ENCODE results near the gene FAF2. TPM values are rescaled to one million over a fixed set of nuclear protein-coding genes. Genes with fewer than 3 reads are reported as not detected.
"Not testable (repeated sequence)": the region's sequence is repeated elsewhere in the genome, so short reads cannot be mapped to it uniquely, and the experiment has no call there.

Gene FAF2
- total RNA-seq, 2 experiments from 2014 or later = 32.4 TPM

- Mint-ChIP-seq H3K27ac (no peak overlapping the region), H3K27me3 (no peaks in the 10 kb centered on the region), H3K4me1 (peaks cover 12% of the 10 kb centered on the region), H3K9me3 (no peaks in the 10 kb centered on the region), H3K36me3 (peaks cover 23% of the 10 kb centered on the region), H3K4me3 (no peak overlapping the region)
- DNase-seq (no peak), ATAC-seq (ENCODE audit: low read depth) (no peak)
- POLR2A ChIA-PET = interaction anchor here (1.1 kb wide), 1 partner anchor 55 kb away, joined by 3 read pairs; the partner anchor contains the start of gene RNF44
Observed at GRCh38 chr5:176481711-176482110, 33.5 kb downstream of the FAF2 start.

- no peak for DNase-seq
- H3K4me1 Mint-ChIP-seq = peaks cover 26% of the 10 kb centered on the region
- H3K27ac Mint-ChIP-seq = no peak overlapping the region
- H3K4me3 Mint-ChIP-seq = no peak overlapping the region
- ATAC-seq (ENCODE audit: low read depth) = no peak
- H3K27me3 Mint-ChIP-seq = no peaks in the 10 kb centered on the region
- peaks cover 29% of the 10 kb centered on the region for H3K36me3 Mint-ChIP-seq
- POLR2A ChIA-PET = interaction anchor here (0.6 kb wide), 1 partner anchor 34 kb away, joined by 3 read pairs; no protein-coding TSS in a partner anchor
- no peaks in the 10 kb centered on the region for H3K9me3 Mint-ChIP-seq
Observed at GRCh38 chr5:176485176-176485575, 37.0 kb downstream of the FAF2 start.

GRCh38 chr5:176486189-176486757 is 38.1 kb downstream of the FAF2 start:
- Mint-ChIP-seq H3K9me3 (no peaks in the 10 kb centered on the region), H3K27me3 (no peaks in the 10 kb centered on the region), H3K4me3 (no peak overlapping the region), H3K36me3 (peaks cover 34% of the 10 kb centered on the region), H3K27ac (no peak overlapping the region), H3K4me1 (peaks cover 26% of the 10 kb centered on the region)
- DNase-seq (no peak), ATAC-seq (ENCODE audit: low read depth) (no peak)
- POLR2A ChIA-PET = no interaction called here

- POLR2A ChIA-PET; H3K27me3 Mint-ChIP-seq; H3K27ac Mint-ChIP-seq; H3K4me3 Mint-ChIP-seq; ATAC-seq (ENCODE audit: low read depth); H3K9me3 Mint-ChIP-seq; DNase-seq: not testable (repeated sequence)
- H3K4me1 Mint-ChIP-seq = peaks cover 23% of the 10 kb centered on the region
- peaks cover 36% of the 10 kb centered on the region for H3K36me3 Mint-ChIP-seq
Observed at GRCh38 chr5:176487160-176487559, 39.0 kb downstream of the FAF2 start.

GRCh38 chr5:176489077-176489476 is 40.9 kb downstream of the FAF2 start:
- no peaks in the 10 kb centered on the region for H3K9me3 Mint-ChIP-seq
- POLR2A ChIA-PET = interaction anchor here (0.6 kb wide), 1 partner anchor 14 kb away, joined by 4 read pairs; no protein-coding TSS in a partner anchor
- no peaks in the 10 kb centered on the region for H3K27me3 Mint-ChIP-seq
- DNase-seq (no peak), ATAC-seq (ENCODE audit: low read depth) (no peak)
- peak overlapping the region; percentile 43 for H3K4me3 Mint-ChIP-seq
- H3K4me1 Mint-ChIP-seq = peaks cover 20% of the 10 kb centered on the region
- peak overlapping the region; percentile 65 for H3K27ac Mint-ChIP-seq
- peaks cover 41% of the 10 kb centered on the region for H3K36me3 Mint-ChIP-seq

DNA sequence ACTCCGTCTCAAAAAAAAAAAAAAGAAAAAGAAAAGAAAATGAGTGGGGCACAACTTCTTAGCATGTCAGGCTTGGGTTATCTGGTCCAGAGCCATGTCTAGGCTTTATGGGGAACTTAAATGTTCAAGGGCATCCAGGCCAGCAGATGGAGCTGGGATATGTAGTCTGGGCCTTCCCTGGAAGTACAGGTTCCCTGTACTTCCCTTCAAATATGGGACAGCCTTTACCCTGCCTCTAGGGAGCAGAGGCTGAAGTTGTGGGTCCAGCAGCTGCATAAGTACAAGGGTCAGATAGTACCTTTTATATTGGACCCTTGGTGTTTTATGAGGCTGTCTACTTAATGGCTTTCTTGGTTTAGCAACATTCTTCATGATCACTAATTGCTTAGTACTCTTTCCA is 42.1 kb downstream of the FAF2 start:
- no peak overlapping the region for H3K27ac Mint-ChIP-seq
- ATAC-seq (ENCODE audit: low read depth) (no peak), DNase-seq (no peak)
- peaks cover 46% of the 10 kb centered on the region for H3K36me3 Mint-ChIP-seq
- H3K4me1 Mint-ChIP-seq = peaks cover 18% of the 10 kb centered on the region
- POLR2A ChIA-PET = interaction anchor here (0.6 kb wide), 1 partner anchor 46 kb away, joined by 3 read pairs; no protein-coding TSS in a partner anchor
- no peaks in the 10 kb centered on the region for H3K27me3 Mint-ChIP-seq
- H3K9me3 Mint-ChIP-seq = no peaks in the 10 kb centered on the region
- H3K4me3 Mint-ChIP-seq = no peak overlapping the region

GRCh38 chr5:176491101-176491502 is 42.9 kb downstream of the FAF2 start:
- H3K27me3 Mint-ChIP-seq = no peaks in the 10 kb centered on the region
- H3K4me3 Mint-ChIP-seq = no peak overlapping the region
- DNase-seq = no peak
- no peak overlapping the region for H3K27ac Mint-ChIP-seq
- peaks cover 18% of the 10 kb centered on the region for H3K4me1 Mint-ChIP-seq
- POLR2A ChIA-PET = no interaction called here
- H3K36me3 Mint-ChIP-seq = peaks cover 46% of the 10 kb centered on the region
- ATAC-seq (ENCODE audit: low read depth) = no peak
- no peaks in the 10 kb centered on the region for H3K9me3 Mint-ChIP-seq

GRCh38 chr5:176491901-176492300 is 43.7 kb downstream of the FAF2 start:
- POLR2A ChIA-PET = no interaction called here
- H3K4me1 Mint-ChIP-seq = peaks cover 16% of the 10 kb centered on the region
- H3K9me3 Mint-ChIP-seq = no peaks in the 10 kb centered on the region
- no peak for ATAC-seq (ENCODE audit: low read depth)
- DNase-seq = no peak
- no peak overlapping the region for H3K27ac Mint-ChIP-seq
- no peaks in the 10 kb centered on the region for H3K27me3 Mint-ChIP-seq
- H3K36me3 Mint-ChIP-seq = peaks cover 40% of the 10 kb centered on the region
- no peak overlapping the region for H3K4me3 Mint-ChIP-seq

DNA sequence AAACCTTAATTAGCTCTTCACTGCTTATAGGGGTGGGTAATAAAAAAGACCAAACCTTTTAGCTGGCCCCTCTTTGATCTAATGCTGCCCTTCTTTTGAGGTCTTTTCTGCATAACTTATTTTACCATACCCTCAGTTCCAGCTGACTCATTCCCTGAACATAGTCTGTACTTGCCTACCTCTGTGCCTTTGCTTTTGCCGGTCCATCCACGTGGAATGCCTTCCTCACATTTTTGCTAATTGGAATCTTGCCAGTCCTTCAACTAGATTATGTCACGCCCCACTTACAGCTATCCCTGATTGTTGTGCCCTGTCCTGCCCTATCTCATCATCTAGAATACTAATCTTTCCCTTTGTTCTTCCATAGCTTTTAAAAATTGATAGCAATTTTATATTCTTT is 44.2 kb downstream of the FAF2 start:
- Mint-ChIP-seq H3K4me3 (no peak overlapping the region), H3K27me3 (no peaks in the 10 kb centered on the region), H3K36me3 (peaks cover 39% of the 10 kb centered on the region), H3K4me1 (peaks cover 13% of the 10 kb centered on the region), H3K9me3 (no peaks in the 10 kb centered on the region), H3K27ac (no peak overlapping the region)
- no peak for DNase-seq
- POLR2A ChIA-PET = no interaction called here
- ATAC-seq (ENCODE audit: low read depth) = no peak

- Mint-ChIP-seq H3K27me3 (no peaks in the 10 kb centered on the region), H3K4me3 (no peak overlapping the region), H3K27ac (no peak overlapping the region), H3K9me3 (no peaks in the 10 kb centered on the region), H3K36me3 (peaks cover 33% of the 10 kb centered on the region), H3K4me1 (no peaks in the 10 kb centered on the region)
- ATAC-seq (ENCODE audit: low read depth) (no peak), DNase-seq (no peak)
- POLR2A ChIA-PET = no interaction called here
Observed at GRCh38 chr5:176497852-176498251, 49.7 kb downstream of the FAF2 start.

- ATAC-seq (ENCODE audit: low read depth) = no peak
- H3K9me3 Mint-ChIP-seq = no peaks in the 10 kb centered on the region
- H3K36me3 Mint-ChIP-seq = peaks cover 33% of the 10 kb centered on the region
- H3K4me1 Mint-ChIP-seq = no peaks in the 10 kb centered on the region
- H3K27me3 Mint-ChIP-seq = no peaks in the 10 kb centered on the region
- DNase-seq = no peak
- POLR2A ChIA-PET = no interaction called here
- no peak overlapping the region for H3K4me3 Mint-ChIP-seq
- no peak overlapping the region for H3K27ac Mint-ChIP-seq
Observed at GRCh38 chr5:176499273-176499672, 51.1 kb downstream of the FAF2 start.

DNA sequence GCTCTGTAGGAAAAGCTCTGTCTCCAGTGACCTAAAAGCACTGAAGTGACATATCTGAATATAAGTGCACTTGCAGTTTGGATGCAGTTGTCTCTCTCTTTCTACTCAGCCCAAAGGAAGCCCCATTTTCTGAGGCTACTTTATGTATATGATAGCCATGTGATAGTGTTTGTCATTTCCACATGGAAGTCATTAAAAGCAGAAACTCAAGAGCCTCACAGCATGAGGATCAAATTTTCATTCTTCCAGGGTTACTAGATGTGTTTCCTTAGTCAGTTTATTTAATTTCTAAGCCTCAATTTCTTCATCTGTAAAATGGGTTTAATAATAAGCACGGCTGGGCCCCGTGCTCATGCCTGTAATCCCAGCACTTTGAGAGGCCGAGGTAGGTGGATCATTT is 52.3 kb downstream of the FAF2 start:
- POLR2A ChIA-PET = no interaction called here
- no peak overlapping the region for H3K4me3 Mint-ChIP-seq
- H3K27ac Mint-ChIP-seq = no peak overlapping the region
- no peaks in the 10 kb centered on the region for H3K4me1 Mint-ChIP-seq
- no peaks in the 10 kb centered on the region for H3K27me3 Mint-ChIP-seq
- no peak for DNase-seq
- H3K9me3 Mint-ChIP-seq = no peaks in the 10 kb centered on the region
- H3K36me3 Mint-ChIP-seq = peaks cover 36% of the 10 kb centered on the region
- ATAC-seq (ENCODE audit: low read depth) = no peak

- Mint-ChIP-seq H3K36me3 (peaks cover 38% of the 10 kb centered on the region), H3K4me3 (no peak overlapping the region), H3K27ac (no peak overlapping the region), H3K27me3 (no peaks in the 10 kb centered on the region), H3K4me1 (no peaks in the 10 kb centered on the region), H3K9me3 (no peaks in the 10 kb centered on the region)
- ATAC-seq (ENCODE audit: low read depth) = no peak
- POLR2A ChIA-PET = interaction anchor here (0.6 to 1.0 kb wide), 2 partner anchors 29 to 141 kb away, joined by 3 read pairs; no protein-coding TSS in a partner anchor
- no peak for DNase-seq
Observed at GRCh38 chr5:176501333-176501732, 53.1 kb downstream of the FAF2 start.

DNA sequence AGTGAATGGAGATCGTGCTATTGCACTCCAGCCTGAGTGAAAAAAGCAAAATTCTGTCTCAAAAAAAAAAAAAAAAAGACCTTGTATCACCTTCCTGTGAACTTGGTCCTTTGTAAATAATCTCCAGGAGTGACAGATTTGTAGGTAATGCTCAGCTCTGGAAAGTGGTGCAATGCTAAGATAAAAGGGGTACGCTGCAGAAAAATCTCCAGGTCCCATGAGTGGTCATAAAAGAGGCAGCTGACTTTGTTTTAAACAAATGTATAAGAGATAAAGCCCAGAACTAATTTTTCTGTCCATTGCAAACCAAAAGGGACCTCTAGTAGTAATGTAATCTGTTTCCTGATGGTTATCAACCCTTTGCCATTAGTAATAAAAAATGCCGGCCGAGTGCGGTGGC is 55.3 kb downstream of the FAF2 start:
- no peak overlapping the region for H3K27ac Mint-ChIP-seq
- DNase-seq (no peak), ATAC-seq (ENCODE audit: low read depth) (no peak)
- H3K4me1 Mint-ChIP-seq = no peaks in the 10 kb centered on the region
- peaks cover 46% of the 10 kb centered on the region for H3K36me3 Mint-ChIP-seq
- POLR2A ChIA-PET = interaction anchor here (0.7 kb wide), 1 partner anchor 55 kb away, joined by 5 read pairs; no protein-coding TSS in a partner anchor
- no peaks in the 10 kb centered on the region for H3K27me3 Mint-ChIP-seq
- no peaks in the 10 kb centered on the region for H3K9me3 Mint-ChIP-seq
- no peak overlapping the region for H3K4me3 Mint-ChIP-seq
